Stimulated activated CD4-positive, alpha-beta T cell treated with anti-CD3 and anti-CD28 coated beads, Interleukin-12 subunit alpha, Interleukin-12 subunit beta, amount 100 ng/mL, for 24 hours (primary cell): ENCODE data around the gene RCN2.

Experiments used
- DNase-seq, 2 experiments: peaks; one replicate each; pipeline ENCODE4 v3.0.0-alpha.2; 2020; ENCODE audit warnings: low read depth in 2 of 2

The RCN2 gene

GRCh38 chr15:76973906-76974305 lies 42.4 kb downstream of the RCN2 start:
- no peak for DNase-seq

GRCh38 chr15:76974456-76975036 lies 43.0 kb downstream of the RCN2 start:
- DNase-seq = no peak

- DNase-seq = no peak
These were observed 44.6 kb downstream of the RCN2 start for GRCh38 chr15:76976141-76976540.

- no peak for DNase-seq
These were observed 45.2 kb downstream of the RCN2 start for GRCh38 chr15:76976572-76977270.

- no peak for DNase-seq
These were observed 47.2 kb downstream of the RCN2 start for GRCh38 chr15:76978522-76979330.

- DNase-seq = no peak
These were observed 47.9 kb downstream of the RCN2 start for GRCh38 chr15:76979331-76979925.

GRCh38 chr15:76979996-76980520 lies 48.5 kb downstream of the RCN2 start:
- DNase-seq = no peak

GRCh38 chr15:76982356-76982755 lies 50.8 kb downstream of the RCN2 start:
- no peak for DNase-seq

- no peak for DNase-seq
These were observed 51.2 kb downstream of the RCN2 start for GRCh38 chr15:76982756-76983155.

- no peak for DNase-seq
These were observed 52.2 kb downstream of the RCN2 start for GRCh38 chr15:76983590-76984375.

- no peak for DNase-seq
These were observed 55.2 kb downstream of the RCN2 start for GRCh38 chr15:76986743-76987142.

- DNase-seq = no peak
These were observed 55.7 kb downstream of the RCN2 start for GRCh38 chr15:76987276-76987675.

- DNase-seq = peak; percentile 58 to 73
These were observed 56.6 kb downstream of the RCN2 start for GRCh38 chr15:76987896-76988860.

- no peak for DNase-seq
These were observed 57.6 kb downstream of the RCN2 start for GRCh38 chr15:76988867-76989780.

- no peak for DNase-seq
These were observed 59.5 kb downstream of the RCN2 start for GRCh38 chr15:76991048-76991447.

- no peak for DNase-seq
These were observed 60.4 kb downstream of the RCN2 start for GRCh38 chr15:76991741-76992645.

GRCh38 chr15:76993114-76993725 lies 61.7 kb downstream of the RCN2 start:
- no peak for DNase-seq

GRCh38 chr15:76994001-76994400 lies 62.5 kb downstream of the RCN2 start:
- peak in 1 of 2 experiments; percentile 54 for DNase-seq
